A549 (cell line): ENCODE data around the gene PLEKHA6.

ENCODE experiments used
- CTCF ChIP-seq: fragments of >200 bp; sonication (Bioruptor Twin); formaldehyde crosslinking; IDR thresholded peaks from 3 replicates; pipeline ENCODE4 v1.5.1; 2016
- FOSL2 ChIP-seq, 2 experiments: fragments of 450-650 bp in 1 of 2; fragments of >200 bp in 1 of 2; sonication (Bioruptor Twin) in 1 of 2; formaldehyde crosslinking; IDR thresholded peaks; 2 replicates each; pipeline versions ENCODE4 v1.5.0 to v1.6.1; 2016 to 2020; ENCODE audit warnings: mild to moderate bottlenecking in 1 of 2, moderate library complexity in 1 of 2
- MYC ChIP-seq: IDR thresholded peaks from 2 replicates; pipeline ENCODE4 v1.6.1; 2012; ENCODE audit warnings: mild to moderate bottlenecking, inconsistent platforms, low read length, improper control_type of control experiment, borderline replicate concordance
- POLR2A ChIP-seq: IDR thresholded peaks from 2 replicates; pipeline ENCODE4 v1.6.1; 2012; ENCODE audit warnings: mild to moderate bottlenecking, low read length
- RAD21 ChIP-seq, 2 experiments: fragments of >200 bp in 1 of 2; sonication (Bioruptor Twin) in 1 of 2; formaldehyde crosslinking in 1 of 2; IDR thresholded peaks in 1 of 2; conservative IDR thresholded peaks in 1 of 2; 2 replicates in 1 of 2; 3 replicates in 1 of 2; pipeline ENCODE4 v1.6.1; 2012 to 2018; ENCODE audit warnings: inconsistent platforms in 1 of 2
- REST ChIP-seq: fragments of 200-600 bp; sonication (generic); IDR thresholded peaks from 2 replicates; pipeline ENCODE4 v1.6.1; 2016; ENCODE audit warnings: antibody characterized with exemption, mild to moderate bottlenecking, moderate library complexity
- RFX5 ChIP-seq: fragments of 450-650 bp; IDR thresholded peaks from 2 replicates; pipeline ENCODE4 v1.7.1; 2014; ENCODE audit warnings: antibody characterized with exemption, mild to moderate bottlenecking, moderate library complexity
- RNF2 ChIP-seq: fragments of 200-600 bp; sonication (generic); IDR thresholded peaks from 2 replicates; pipeline ENCODE4 v1.6.1; 2016; ENCODE audit warnings: low read depth, mild to moderate bottlenecking, antibody characterized with exemption, moderate library complexity, borderline replicate concordance
- SMC3 ChIP-seq: fragments of >200 bp; sonication (Bioruptor Twin); formaldehyde crosslinking; IDR thresholded peaks from 3 replicates; pipeline ENCODE4 v1.6.1; 2018; ENCODE audit warnings: inconsistent platforms
- TFCP2L1 ChIP-seq: fragments of 250-450 bp; sonication (Bioruptor Pico); IDR thresholded peaks from 2 replicates; pipeline ENCODE4 v1.5.0; 2021; ENCODE audit warnings: mild to moderate bottlenecking

- TF ChIP-seq RAD21 (conservative IDR thresholded peaks at IDR 0.05 in 1 of 2, IDR thresholded peaks at IDR 0.05 in 1 of 2) (peak; percentile 16 to 34; a peak in 3 of 5 replicates), POLR2A (no peak), RFX5 (no peak), CTCF (peak; percentile 12; the same call in 1 of the 3 replicates), TFCP2L1 (CRISPR knock-in tag) (no peak), REST (no peak), RNF2 (no peak), SMC3 (0 out of 3 replicates have a peak, but pooled peaks have one; percentile 17), MYC (no peak), FOSL2 (IDR thresholded peaks at IDR 0.05) (no peak), FOSL2 (CRISPR knock-in tag; IDR thresholded peaks at IDR 0.05) (0 out of 2 replicates have a peak, but pooled peaks have one; percentile 6)
These were observed 161.1 kb downstream of the PLEKHA6 start for GRCh38 chr1:204198348-204199340.
